ENCODE results near the gene TP73.

Gene TP73

GRCh38 chr1:3638027-3638426 is 14.3 kb upstream of the TP73 start:
- no peak for TF ChIP-seq GATA2 (IDR thresholded peaks at IDR 0.05; ENCODE audit: low read depth, low read length)
- TF ChIP-seq GATA3 (IDR thresholded peaks at IDR 0.05; ENCODE audit: low read depth, low read length): no peak

- TF ChIP-seq GATA2 (IDR thresholded peaks at IDR 0.05; ENCODE audit: low read depth, low read length) (no peak), GATA3 (IDR thresholded peaks at IDR 0.05; ENCODE audit: low read depth, low read length) (no peak)
These were observed 13.6 kb upstream of the TP73 start for GRCh38 chr1:3638676-3639075.

- TF ChIP-seq GATA3 (IDR thresholded peaks at IDR 0.05; ENCODE audit: low read depth, low read length) (no peak), GATA2 (IDR thresholded peaks at IDR 0.05; ENCODE audit: low read depth, low read length) (no peak)
These were observed 12.9 kb upstream of the TP73 start for GRCh38 chr1:3639397-3639911.

GRCh38 chr1:3640121-3640837 is 12.0 kb upstream of the TP73 start:
- TF ChIP-seq GATA3 (IDR thresholded peaks at IDR 0.05; ENCODE audit: low read depth, low read length) (no peak), GATA2 (IDR thresholded peaks at IDR 0.05; ENCODE audit: low read depth, low read length) (no peak)

- TF ChIP-seq GATA3 (IDR thresholded peaks at IDR 0.05; ENCODE audit: low read depth, low read length): no peak
- TF ChIP-seq GATA2 (IDR thresholded peaks at IDR 0.05; ENCODE audit: low read depth, low read length): no peak
These were observed 11.1 kb upstream of the TP73 start for GRCh38 chr1:3641046-3641760.

GRCh38 chr1:3641816-3642215 is 10.5 kb upstream of the TP73 start:
- TF ChIP-seq GATA3 (IDR thresholded peaks at IDR 0.05; ENCODE audit: low read depth, low read length) (no peak), GATA2 (IDR thresholded peaks at IDR 0.05; ENCODE audit: low read depth, low read length) (no peak)

- TF ChIP-seq GATA2 (IDR thresholded peaks at IDR 0.05; ENCODE audit: low read depth, low read length): no peak
- no peak for TF ChIP-seq GATA3 (IDR thresholded peaks at IDR 0.05; ENCODE audit: low read depth, low read length)
These were observed 9.2 kb upstream of the TP73 start for GRCh38 chr1:3642919-3643675.

GRCh38 chr1:3644273-3644672 is 8.0 kb upstream of the TP73 start:
- no peak for TF ChIP-seq GATA3 (IDR thresholded peaks at IDR 0.05; ENCODE audit: low read depth, low read length)
- no peak for TF ChIP-seq GATA2 (IDR thresholded peaks at IDR 0.05; ENCODE audit: low read depth, low read length)

GRCh38 chr1:3645247-3645646 is 7.1 kb upstream of the TP73 start:
- TF ChIP-seq GATA2 (IDR thresholded peaks at IDR 0.05; ENCODE audit: low read depth, low read length) (no peak), GATA3 (IDR thresholded peaks at IDR 0.05; ENCODE audit: low read depth, low read length) (no peak)

GRCh38 chr1:3645666-3646355 is 6.5 kb upstream of the TP73 start:
- TF ChIP-seq GATA2 (IDR thresholded peaks at IDR 0.05; ENCODE audit: low read depth, low read length): no peak
- no peak for TF ChIP-seq GATA3 (IDR thresholded peaks at IDR 0.05; ENCODE audit: low read depth, low read length)

- TF ChIP-seq GATA3 (IDR thresholded peaks at IDR 0.05; ENCODE audit: low read depth, low read length) (no peak), GATA2 (IDR thresholded peaks at IDR 0.05; ENCODE audit: low read depth, low read length) (no peak)
These were observed 5.7 kb upstream of the TP73 start for GRCh38 chr1:3646596-3646995.

GRCh38 chr1:3649342-3650247 is 2.7 kb upstream of the TP73 start, which contains the start of gene WRAP73:
WRAP73 (minus strand) TSS chr1:3650103; CDS start chr1:3649999, 104 bp downstream.
- TF ChIP-seq GATA3 (IDR thresholded peaks at IDR 0.05; ENCODE audit: low read depth, low read length): no peak
- no peak for TF ChIP-seq GATA2 (IDR thresholded peaks at IDR 0.05; ENCODE audit: low read depth, low read length)

Data from SH-SY5Y (cell line).